Memory B cell (primary cell): ENCODE results near the gene CPAMD8.

ENCODE experiments used
- ATAC-seq: fragments of 150-1000 bp; cut with Tn5 transposase; 2 replicates; pipeline ENCODE4 v1.10.0; 2021; ENCODE audit warnings: low read depth, mild to moderate bottlenecking, moderate library complexity
- DNase-seq, 2 donors: peaks; one replicate each; pipeline ENCODE4 v3.0.0; 2022; ENCODE audit warnings: low spot score in 2 of 2
- H3K27ac Mint-ChIP-seq: one replicate; pipeline ENCODE4 v1.8.0; 2022; ENCODE audit warnings: mild to moderate bottlenecking, moderate library complexity, mixed read lengths
- H3K27me3 Mint-ChIP-seq: one replicate; pipeline ENCODE4 v1.8.0; 2022; ENCODE audit warnings: mixed read lengths
- H3K36me3 Mint-ChIP-seq: one replicate; pipeline ENCODE4 v1.8.0; 2022; ENCODE audit warnings: mild to moderate bottlenecking, mixed read lengths
- H3K4me1 Mint-ChIP-seq: one replicate; pipeline ENCODE4 v1.8.0; 2022; ENCODE audit warnings: mixed read lengths
- H3K4me3 Mint-ChIP-seq: one replicate; pipeline ENCODE4 v1.8.0; 2022; ENCODE audit warnings: mild to moderate bottlenecking, moderate library complexity, mixed read lengths
- H3K9me3 Mint-ChIP-seq: one replicate; pipeline ENCODE4 v1.8.0; 2022; ENCODE audit warnings: mixed read lengths

The CPAMD8 gene

GRCh38 chr19:17055636-17056035 is 29.0 kb upstream of the CPAMD8 start:
- Mint-ChIP-seq H3K4me3 (no peak overlapping the region), H3K36me3 (peaks cover 34% of the 10 kb centered on the region), H3K4me1 (no peaks in the 10 kb centered on the region), H3K27me3 (no peaks in the 10 kb centered on the region), H3K27ac (no peak overlapping the region), H3K9me3 (no peaks in the 10 kb centered on the region)
- DNase-seq, result no peak
- no peak for ATAC-seq

- no peak overlapping the region for H3K4me3 Mint-ChIP-seq
- ATAC-seq (no peak), DNase-seq (no peak)
- H3K4me1 Mint-ChIP-seq, result no peaks in the 10 kb centered on the region
- no peaks in the 10 kb centered on the region for H3K9me3 Mint-ChIP-seq
- no peak overlapping the region for H3K27ac Mint-ChIP-seq
- H3K36me3 Mint-ChIP-seq, result peaks cover 36% of the 10 kb centered on the region
- no peaks in the 10 kb centered on the region for H3K27me3 Mint-ChIP-seq
These were observed 28.1 kb upstream of the CPAMD8 start for GRCh38 chr19:17054746-17055145.

- Mint-ChIP-seq H3K27ac (no peak overlapping the region), H3K9me3 (no peaks in the 10 kb centered on the region), H3K4me1 (no peaks in the 10 kb centered on the region), H3K27me3 (no peaks in the 10 kb centered on the region), H3K4me3 (no peak overlapping the region), H3K36me3 (peaks cover 26% of the 10 kb centered on the region)
- DNase-seq (peak in 1 of 2 donors; percentile 16), ATAC-seq (no peak)
These were observed 25.8 kb upstream of the CPAMD8 start for GRCh38 chr19:17052439-17052838.

GRCh38 chr19:17049711-17050280 is 23.2 kb upstream of the CPAMD8 start:
- Mint-ChIP-seq H3K9me3 (no peaks in the 10 kb centered on the region), H3K4me3 (no peak overlapping the region), H3K36me3 (peaks cover 23% of the 10 kb centered on the region), H3K27ac (no peak overlapping the region), H3K4me1 (no peaks in the 10 kb centered on the region), H3K27me3 (no peaks in the 10 kb centered on the region)
- no peak for DNase-seq
- ATAC-seq, result no peak

- no peak for DNase-seq
- Mint-ChIP-seq H3K4me1 (no peaks in the 10 kb centered on the region), H3K9me3 (no peaks in the 10 kb centered on the region), H3K36me3 (peaks cover 18% of the 10 kb centered on the region), H3K27me3 (no peaks in the 10 kb centered on the region), H3K4me3 (no peak overlapping the region), H3K27ac (peak overlapping the region; percentile 28)
- ATAC-seq, result no peak
These were observed 22.4 kb upstream of the CPAMD8 start for GRCh38 chr19:17048885-17049453.

GRCh38 chr19:17045907-17046502 is 19.4 kb upstream of the CPAMD8 start:
- Mint-ChIP-seq H3K27me3 (peaks cover 2% of the 10 kb centered on the region), H3K4me1 (no peaks in the 10 kb centered on the region), H3K36me3 (peaks cover 6% of the 10 kb centered on the region), H3K4me3 (no peak overlapping the region), H3K9me3 (no peaks in the 10 kb centered on the region), H3K27ac (no peak overlapping the region)
- DNase-seq (no peak), ATAC-seq (no peak)

GRCh38 chr19:17043744-17044143 is 17.1 kb upstream of the CPAMD8 start:
- Mint-ChIP-seq H3K4me1 (no peaks in the 10 kb centered on the region), H3K27me3 (peaks cover 5% of the 10 kb centered on the region), H3K4me3 (no peak overlapping the region), H3K36me3 (peaks cover 3% of the 10 kb centered on the region), H3K27ac (no peak overlapping the region), H3K9me3 (no peaks in the 10 kb centered on the region)
- no peak for DNase-seq
- no peak for ATAC-seq

GRCh38 chr19:17041976-17042375 is 15.4 kb upstream of the CPAMD8 start:
- ATAC-seq (no peak), DNase-seq (no peak)
- no peaks in the 10 kb centered on the region for H3K9me3 Mint-ChIP-seq
- peaks cover 7% of the 10 kb centered on the region for H3K27me3 Mint-ChIP-seq
- no peak overlapping the region for H3K4me3 Mint-ChIP-seq
- H3K27ac Mint-ChIP-seq, result no peak overlapping the region
- no peaks in the 10 kb centered on the region for H3K4me1 Mint-ChIP-seq
- H3K36me3 Mint-ChIP-seq, result peaks cover 2% of the 10 kb centered on the region

GRCh38 chr19:17037966-17038500 is 11.4 kb upstream of the CPAMD8 start:
- Mint-ChIP-seq H3K27me3 (peaks cover 17% of the 10 kb centered on the region), H3K27ac (no peak overlapping the region), H3K9me3 (no peaks in the 10 kb centered on the region), H3K4me3 (no peak overlapping the region), H3K36me3 (no peaks in the 10 kb centered on the region), H3K4me1 (peaks cover 6% of the 10 kb centered on the region)
- ATAC-seq (no peak), DNase-seq (no peak)

- H3K9me3 Mint-ChIP-seq, result no peaks in the 10 kb centered on the region
- ATAC-seq, result no peak
- H3K27me3 Mint-ChIP-seq, result peaks cover 18% of the 10 kb centered on the region
- no peak for DNase-seq
- H3K4me1 Mint-ChIP-seq, result peaks cover 6% of the 10 kb centered on the region
- H3K27ac Mint-ChIP-seq, result no peak overlapping the region
- no peaks in the 10 kb centered on the region for H3K36me3 Mint-ChIP-seq
- H3K4me3 Mint-ChIP-seq, result no peak overlapping the region
These were observed 10.6 kb upstream of the CPAMD8 start for GRCh38 chr19:17037184-17037583.

- Mint-ChIP-seq H3K4me3 (no peak overlapping the region), H3K27ac (no peak overlapping the region), H3K36me3 (no peaks in the 10 kb centered on the region), H3K27me3 (peaks cover 18% of the 10 kb centered on the region), H3K9me3 (no peaks in the 10 kb centered on the region), H3K4me1 (peaks cover 6% of the 10 kb centered on the region)
- ATAC-seq (no peak), DNase-seq (no peak)
These were observed 10.0 kb upstream of the CPAMD8 start for GRCh38 chr19:17036640-17037039.

GRCh38 chr19:17035842-17036424 is 9.3 kb upstream of the CPAMD8 start:
- ATAC-seq, result no peak
- no peak overlapping the region for H3K4me3 Mint-ChIP-seq

GRCh38 chr19:17031741-17032140 is 5.1 kb upstream of the CPAMD8 start:
- Mint-ChIP-seq H3K4me3 (no peak overlapping the region), H3K9me3 (no peaks in the 10 kb centered on the region), H3K4me1 (peaks cover 7% of the 10 kb centered on the region), H3K36me3 (peaks cover 1% of the 10 kb centered on the region), H3K27ac (no peak overlapping the region), H3K27me3 (peaks cover 28% of the 10 kb centered on the region)
- ATAC-seq (no peak), DNase-seq (no peak)

More at GRCh38 chr19:17035842-17036424, 9.3 kb upstream of the CPAMD8 start:
- DNase-seq, result no peak
- Mint-ChIP-seq H3K36me3 (no peaks in the 10 kb centered on the region), H3K27ac (no peak overlapping the region), H3K4me1 (peaks cover 6% of the 10 kb centered on the region), H3K27me3 (peaks cover 18% of the 10 kb centered on the region), H3K9me3 (no peaks in the 10 kb centered on the region)

GRCh38 chr19:17027535-17027975 is 945 bp upstream of the CPAMD8 start:
- H3K4me1 Mint-ChIP-seq, result peaks cover 8% of the 10 kb centered on the region
- peaks cover 8% of the 10 kb centered on the region for H3K36me3 Mint-ChIP-seq
- H3K9me3 Mint-ChIP-seq, result peaks cover 10% of the 10 kb centered on the region
- H3K27ac Mint-ChIP-seq, result no peak overlapping the region
- H3K4me3 Mint-ChIP-seq, result peak overlapping the region; percentile 84
- ATAC-seq (no peak), DNase-seq (no peak)
- peaks cover 33% of the 10 kb centered on the region for H3K27me3 Mint-ChIP-seq
